GM12878 (cell line): ENCODE data around the gene RPL35A. TPM values are rescaled to one million over a fixed set of nuclear protein-coding genes. Genes with fewer than 3 reads are reported as not detected.

Experiments used
- ATAC-seq: fragments of 200-7000 bp; cut with Tn5 transposase; 3 replicates; pipeline ENCODE4 v1.9.1; 2020; ENCODE audit warnings: mild to moderate bottlenecking, moderate library complexity
- BruUV-seq: library from RNA; stranded (reverse); fragments of 400-500 nt; replicated peaks from 2 replicates; lab custom pipeline; 2021; lab: Mats Ljungman, UMichigan
- CTCF ChIA-PET: fragments of 300-600 bp; sonication (Branson Sonifier 250); formaldehyde crosslinking; extraction: SDS; loops from one replicate; lab custom pipeline; 2021; ENCODE audit warnings: inconsistent platforms; lab: Yijun Ruan, JAX
- POLR2A ChIA-PET: fragments of 350-600 bp; formaldehyde crosslinking; extraction: SDS; loops from one replicate; lab custom pipeline; 2021; ENCODE audit warnings: inconsistent platforms; lab: Charles Lee
- RAD21 ChIA-PET: fragments of 300-600 bp; sonication (Branson Sonifier 250); formaldehyde crosslinking; loops from one replicate; lab custom pipeline; 2023; ENCODE audit warnings: antibody characterized with exemption; ENCODE audit not compliant: unreplicated experiment; lab: Charles Lee
- SMC1A ChIA-PET: fragments of 300-600 bp; sonication (Branson Sonifier 250); formaldehyde crosslinking; loops from one replicate; lab custom pipeline; 2023; ENCODE audit not compliant: unreplicated experiment, uncharacterized antibody; lab: Charles Lee
- DNase-seq: peaks from one replicate; pipeline ENCODE4 v3.0.0-alpha.2; 2011; ENCODE audit warnings: low read depth, low spot score
- FAIRE-seq: peaks from 3 replicates; lab custom pipeline; 2011; peaks lifted over from hg19 to GRCh38; lab: Jason Lieb, UNC
- H2AFZ ChIP-seq: 2 replicates; pipeline ENCODE4 v1.6.0; 2011; ENCODE audit warnings: low read depth, low read length, control low read depth; ENCODE audit not compliant: control insufficient read depth
- H3K27ac ChIP-seq: 2 replicates; pipeline ENCODE4 v1.5.1; 2011; ENCODE audit warnings: control low read depth; ENCODE audit not compliant: control insufficient read depth, insufficient read depth
- H3K27me3 ChIP-seq, 2 experiments: replicated peaks in 1 of 2; 2 replicates each; pipeline versions ENCODE4 v1.6.0 to v1.6.1; 2011; ENCODE audit warnings: low read length in 1 of 2; ENCODE audit not compliant: control insufficient read depth in 2 of 2, insufficient read depth in 2 of 2
- H3K36me3 ChIP-seq, 2 experiments: 2 replicates each; pipeline ENCODE4 v1.5.1; 2011; ENCODE audit warnings: low read length in 1 of 2; ENCODE audit not compliant: control insufficient read depth in 2 of 2, insufficient read depth in 2 of 2
- H3K4me1 ChIP-seq: 2 replicates; pipeline ENCODE4 v1.6.1; 2011; ENCODE audit warnings: mild to moderate bottlenecking, low read length, moderate library complexity, mixed read lengths; ENCODE audit not compliant: control insufficient read depth, insufficient read depth
- H3K4me2 ChIP-seq: 2 replicates; pipeline ENCODE4 v1.6.0; 2011; ENCODE audit warnings: control low read depth; ENCODE audit not compliant: control insufficient read depth, insufficient read depth
- H3K4me3 ChIP-seq: fragments of 200-600 bp; sonication (generic); 2 replicates; pipeline ENCODE4 v1.5.1; 2016
- H3K79me2 ChIP-seq: 2 replicates; pipeline ENCODE4 v1.6.0; 2011; ENCODE audit warnings: low read length; ENCODE audit not compliant: control insufficient read depth, insufficient read depth
- H3K9ac ChIP-seq: 2 replicates; pipeline ENCODE4 v1.8.0; 2011; ENCODE audit warnings: low read length, control low read depth, mixed read lengths; ENCODE audit not compliant: control insufficient read depth, insufficient read depth
- H3K9me3 ChIP-seq: replicated peaks from 3 replicates; pipeline ENCODE4 v1.5.1; 2011; ENCODE audit warnings: mild to moderate bottlenecking, low read length; ENCODE audit not compliant: control insufficient read depth, insufficient read depth
- H4K20me1 ChIP-seq: 2 replicates; pipeline ENCODE4 v1.6.0; 2011; ENCODE audit not compliant: control insufficient read depth, insufficient read depth
- BCL11A ChIP-seq: IDR thresholded peaks from 2 replicates; pipeline ENCODE4 v1.6.1; 2011; ENCODE audit warnings: low read depth, low read length
- BCLAF1 ChIP-seq: fragments of 450-650 bp; IDR thresholded peaks from 2 replicates; pipeline ENCODE4 v1.6.1; 2017; ENCODE audit warnings: antibody characterized with exemption, mild to moderate bottlenecking, moderate library complexity
- BMI1 ChIP-seq: fragments of 450-650 bp; IDR thresholded peaks from 2 replicates; pipeline ENCODE4 v1.6.1; 2016; ENCODE audit warnings: mild to moderate bottlenecking, moderate library complexity, borderline replicate concordance
- CHD1 ChIP-seq: IDR thresholded peaks from 2 replicates; pipeline ENCODE4 v1.6.1; 2012; ENCODE audit warnings: low read depth, low read length, improper control_type of control experiment
- E2F8 ChIP-seq: fragments of 450-650 bp; IDR thresholded peaks from 2 replicates; pipeline ENCODE4 v1.6.1; 2018; ENCODE audit warnings: mild to moderate bottlenecking, low read depth, moderate library complexity; ENCODE audit not compliant: partially characterized antibody
- EP300 ChIP-seq, 2 experiments: fragments of 150-350 bp in 1 of 2; IDR thresholded peaks; 2 replicates each; pipeline ENCODE4 v1.6.1; 2011 to 2012; ENCODE audit warnings: low read depth in 2 of 2, low read length in 2 of 2, borderline replicate concordance in 1 of 2, improper control_type of control experiment in 1 of 2, inconsistent platforms in 1 of 2; ENCODE audit not compliant: control insufficient read depth in 1 of 2
- FOS ChIP-seq: IDR thresholded peaks from 3 replicates; pipeline ENCODE4 v1.6.1; 2011; ENCODE audit warnings: borderline replicate concordance; ENCODE audit not compliant: insufficient read length; ENCODE audit errors: extremely low read depth
- MTA2 ChIP-seq: fragments of 450-650 bp; IDR thresholded peaks from 2 replicates; pipeline ENCODE4 v1.6.1; 2016; ENCODE audit warnings: low read depth, mild to moderate bottlenecking, moderate library complexity
- MYC ChIP-seq: IDR thresholded peaks from 2 replicates; pipeline ENCODE4 v1.6.1; 2011; ENCODE audit warnings: mild to moderate bottlenecking, low read length, moderate library complexity, inconsistent platforms; ENCODE audit not compliant: insufficient read depth, insufficient replicate concordance, insufficient read length, severe bottlenecking
- NR2C1 ChIP-seq: fragments of 450-650 bp; IDR thresholded peaks from 2 replicates; pipeline ENCODE4 v1.6.1; 2017; ENCODE audit warnings: antibody characterized with exemption, mild to moderate bottlenecking, moderate library complexity
- POLR2A ChIP-seq: IDR thresholded peaks from 2 replicates; pipeline ENCODE4 v1.6.1; 2011; ENCODE audit warnings: low read depth, mild to moderate bottlenecking, low read length
- RFX5 ChIP-seq: IDR thresholded peaks from 2 replicates; pipeline ENCODE4 v1.6.1; 2011; ENCODE audit warnings: low read depth, low read length, improper control_type of control experiment
- SIX5 ChIP-seq: IDR thresholded peaks from 2 replicates; pipeline ENCODE4 v1.6.1; 2011; ENCODE audit warnings: mild to moderate bottlenecking, low read depth, low read length, moderate library complexity; ENCODE audit not compliant: severe bottlenecking
- ZNF384 ChIP-seq: IDR thresholded peaks from 2 replicates; pipeline ENCODE4 v1.6.1; 2012; ENCODE audit warnings: low read depth, mild to moderate bottlenecking, low read length, improper control_type of control experiment, borderline replicate concordance
- ZNF592 ChIP-seq: fragments of 450-650 bp; IDR thresholded peaks from 2 replicates; pipeline ENCODE4 v1.6.1; 2017; ENCODE audit warnings: mild to moderate bottlenecking, moderate library complexity
- WGBS: methylation state at CpG from one replicate; pipeline ENCODE4 v1.1.6; 2016; ENCODE audit warnings: low lambda C conversion rate; ENCODE audit not compliant: insufficient replicate concordance, insufficient coverage; ENCODE audit errors: missing lambda C conversion rate; 5-methylcytosine and 5-hydroxymethylcytosine counted together
- in situ Hi-C: fragments of 300-500 bp; cut with MboI; formaldehyde crosslinking; loops from 9 replicates; pipeline ENCODE4 v1.14.3; 2018; ENCODE audit warnings: mixed read lengths
- intact Hi-C: fragments of 100-400 bp; cut with micrococcal nuclease; formaldehyde crosslinking; loops from one replicate; pipeline ENCODE4 v1.14.2; 2022; ENCODE audit not compliant: unreplicated experiment
- polyA plus RNA-seq, 11 experiments: library from polyadenylated mRNA; depleted of rRNA in 4 of 11; unstranded in 6 of 11; stranded (reverse) in 5 of 11; fragments of >200 nt; fragmentation: Nextera tagmentation in 4 of 11; fragmentation: Illumina TruSeq in 1 of 11; extraction: Ambion mirVana in 4 of 11; extraction: Trizol in 1 of 11; gene quantifications; 1 replicate in 1 of 11; 2 replicates in 10 of 11; pipeline versions ENCODE4 v1.2.1 to v1.2.3, GENCODE V29; 2011 to 2016; ENCODE audit warnings: inconsistent platforms in 2 of 11, missing spikeins in 2 of 11, low read depth in 1 of 11
- total RNA-seq, 4 experiments: library from RNA; depleted of rRNA in 3 of 4; stranded (reverse); fragments of >200 nt in 3 of 4; fragmentation: Illumina TruSeq in 1 of 4; extraction: Trizol in 1 of 4; gene quantifications; 2 replicates each; pipeline versions ENCODE4 v1.2.1 to v1.2.3, GENCODE V29; 2013 to 2021

The RPL35A gene
- total and polyA plus RNA-seq, 10 of the 15 experiments (the other 5 are each of a cell fraction or from before 2014, with no cell fraction given), result 774 to 3,144 (median 1,843) TPM

GRCh38 chr3:197989651-197990050 is 39.7 kb downstream of the RPL35A start:
- POLR2A ChIA-PET, result no interaction called here
- no peak for DNase-seq
- intact Hi-C loops, result no loop called here
- no peak for ATAC-seq
- Histone ChIP-seq H3K9ac (no peak overlapping the region), H3K4me3 (no peak overlapping the region), H4K20me1 (no peaks in the 10 kb centered on the region), H3K79me2 (no peaks in the 10 kb centered on the region), H3K4me2 (no peak overlapping the region), H3K27me3 (no peaks in the 10 kb centered on the region), H3K36me3 (no peaks in the 10 kb centered on the region), H3K27ac (no peak overlapping the region), H3K4me1 (no peaks in the 10 kb centered on the region), H3K9me3 (no peaks in the 10 kb centered on the region), H2AFZ (no peak overlapping the region)
- CTCF ChIA-PET, result no interaction called here
- SMC1A ChIA-PET, result no interaction called here
- no TSS peak for BruUV-seq
- no peak for FAIRE-seq
- in situ Hi-C loops, result no loop called here
- RAD21 ChIA-PET, result no interaction called here
- 47% methylated on average over 4 of the region's 4 CpGs for WGBS
- no peak for TF ChIP-seq NR2C1
- no peak for TF ChIP-seq E2F8
- TF ChIP-seq ZNF384, result no peak
- TF ChIP-seq BCLAF1, result no peak
- no peak for TF ChIP-seq BCL11A
- no peak for TF ChIP-seq MTA2
- TF ChIP-seq FOS, result no peak
- TF ChIP-seq RFX5, result no peak
- TF ChIP-seq SIX5, result no peak
- TF ChIP-seq POLR2A, result no peak
- no peak for TF ChIP-seq EP300 (IDR thresholded peaks at IDR 0.05; ENCODE audit: borderline replicate concordance in 1 of 2, control insufficient read depth in 1 of 2, low read depth in 2 of 2, low read length in 2 of 2)
- TF ChIP-seq ZNF592, result no peak
- no peak for TF ChIP-seq CHD1
- no peak for TF ChIP-seq BMI1
- no peak for TF ChIP-seq MYC
